ENCODE results near the gene ARID4B. TPM values are rescaled to one million over a fixed set of nuclear protein-coding genes. Genes with fewer than 3 reads are reported as not detected.

ARID4B gene
- total and polyA plus RNA-seq, 2 donors (not counting 3 experiments of a cell fraction or from before 2014, with no cell fraction given) = 6.7 to 40.7 TPM

- FAIRE-seq = no peak
- no TSS peak for BruUV-seq (replicated peaks)
- CTCF ChIA-PET = interaction anchor here (0.7 to 2.2 kb wide), 3 partner anchors 15 to 579 kb away, joined by 3 to 6 read pairs (median 3); no protein-coding TSS in a partner anchor
Measured at GRCh38 chr1:235129774-235130570, 198.0 kb downstream of the ARID4B start.

More at GRCh38 chr1:235129774-235130570, 198.0 kb downstream of the ARID4B start:
- peaks cover 12% of the 10 kb centered on the region for H3K4me1 ChIP-seq (ENCODE audit: control insufficient read depth, extremely low read depth, insufficient read depth, low read length)
- no peak overlapping the region for H3K9ac ChIP-seq (replicated peaks; ENCODE audit: extremely low read depth, insufficient read depth, low read length)
- no peaks in the 10 kb centered on the region for H3K27me3 ChIP-seq (ENCODE audit: control insufficient read depth in 2 of 2, insufficient read depth in 2 of 2, low read length in 2 of 2)
- DNase-seq (ENCODE audit: low read depth, low spot score) = no peak
- H3K36me3 ChIP-seq (ENCODE audit: control insufficient read depth in 2 of 2, extremely low read depth in 1 of 2, insufficient read depth in 2 of 2, low read length in 2 of 2) = peaks cover 2 to 3% of the 10 kb centered on the region in 2 experiments
- H3K27ac ChIP-seq (ENCODE audit: insufficient read depth, low read depth, low read length) = no peak overlapping the region
- no peaks in the 10 kb centered on the region for H3K9me3 ChIP-seq (replicated peaks; ENCODE audit: control insufficient read depth, insufficient read depth, low read length)
- no peak overlapping the region for H2AFZ ChIP-seq (ENCODE audit: low read depth, low read length)
- TF ChIP-seq JUN (IDR thresholded peaks at IDR 0.05; ENCODE audit: borderline replicate concordance, insufficient read depth, insufficient read length, low read depth) = no peak
- TF ChIP-seq FOS (IDR thresholded peaks at IDR 0.05; ENCODE audit: borderline replicate concordance, insufficient read depth, low read length) = no peak
- TF ChIP-seq EZH2 (IDR thresholded peaks at IDR 0.05; ENCODE audit: borderline replicate concordance, low read depth, low read length, severe bottlenecking) = no peak
- no peak for TF ChIP-seq POLR2A (IDR thresholded peaks at IDR 0.05; ENCODE audit: low read depth, low read length)
- TF ChIP-seq CTCF (IDR thresholded peaks at IDR 0.05; ENCODE audit: extremely low read depth in 1 of 2, insufficient read depth in 1 of 2, low read depth in 1 of 2, low read length in 2 of 2) = no peak
- TF ChIP-seq MYC (IDR thresholded peaks at IDR 0.05; ENCODE audit: low read depth, low read length) = no peak
- no peak for TF ChIP-seq MAX (IDR thresholded peaks at IDR 0.05; ENCODE audit: insufficient read depth, insufficient read length)
- no peak for TF ChIP-seq GATA2 (IDR thresholded peaks at IDR 0.05; ENCODE audit: insufficient read depth, insufficient read length, low read depth, low read length)
- TF ChIP-seq POLR2AphosphoS5 (IDR thresholded peaks at IDR 0.05; ENCODE audit: insufficient read depth, low read depth, low read length) = no peak
- peaks cover 2% of the 10 kb centered on the region for H4K20me1 ChIP-seq (replicated peaks; ENCODE audit: control insufficient read depth, extremely low read depth, insufficient read depth, low read length)
- dilution Hi-C loops (cut with MboI; ENCODE audit: extremely low pct_ligation_motif_present, low sequenced_read_pairs) (no loop called here), intact Hi-C loops (cut with micrococcal nuclease) (no loop called here)
- H3K4me3 ChIP-seq (replicated peaks in 1 of 3; ENCODE audit: insufficient read depth in 1 of 3, low read depth in 1 of 3, low read length in 3 of 3) = no peak overlapping the region
- H3K9me1 ChIP-seq (replicated peaks; ENCODE audit: control insufficient read depth, extremely low read depth, insufficient read depth, low read length) = no peaks in the 10 kb centered on the region
- H3K4me2 ChIP-seq (ENCODE audit: insufficient read depth, low read length) = no peak overlapping the region
- H3K79me2 ChIP-seq (ENCODE audit: control insufficient read depth, insufficient read depth, low read length) = peaks cover 37% of the 10 kb centered on the region
- POLR2A ChIA-PET = interaction anchor here (0.7 kb wide), 1 partner anchor 22 kb away, joined by 12 read pairs; no protein-coding TSS in a partner anchor
